GM19455 (cell line): Measurements from ENCODE around the gene ASTN2.

Experiments used
- ATAC-seq: cut with Tn5 transposase; IDR thresholded peaks from one replicate; pipeline ENCODE4 v1.9.1; 2021; ENCODE audit not compliant: unreplicated experiment

Gene ASTN2

GRCh38 chr9:116689486-116690032 lies 725.3 kb downstream of the ASTN2 start:
- no peak for ATAC-seq

GRCh38 chr9:116688806-116689485 lies 725.9 kb downstream of the ASTN2 start:
- no peak for ATAC-seq

- ATAC-seq: no peak
These were observed 727.1 kb downstream of the ASTN2 start for GRCh38 chr9:116687754-116688135.

GRCh38 chr9:116687074-116687753 lies 727.6 kb downstream of the ASTN2 start, which contains the start of gene TRIM32:
TRIM32 (plus strand) TSS chr9:116687305; CDS start chr9:116697743, 10,438 bp downstream.
- peak; percentile 99 for ATAC-seq

- peak; percentile 46 for ATAC-seq
These were observed 728.2 kb downstream of the ASTN2 start for GRCh38 chr9:116686693-116687073.

- ATAC-seq: no peak
These were observed 728.7 kb downstream of the ASTN2 start for GRCh38 chr9:116686135-116686534.

GRCh38 chr9:116685166-116685565 lies 729.7 kb downstream of the ASTN2 start:
- no peak for ATAC-seq

- ATAC-seq: no peak
These were observed 731.3 kb downstream of the ASTN2 start for GRCh38 chr9:116683535-116683934.

GRCh38 chr9:116674210-116674980 lies 740.5 kb downstream of the ASTN2 start:
- no peak for ATAC-seq

GRCh38 chr9:116673375-116673774 lies 741.5 kb downstream of the ASTN2 start:
- no peak for ATAC-seq

- no peak for ATAC-seq
These were observed 743.3 kb downstream of the ASTN2 start for GRCh38 chr9:116671605-116672004.

GRCh38 chr9:116668970-116669695 lies 745.7 kb downstream of the ASTN2 start:
- no peak for ATAC-seq

GRCh38 chr9:116663581-116663980 lies 751.3 kb downstream of the ASTN2 start:
- no peak for ATAC-seq

GRCh38 chr9:116662646-116663310 lies 752.1 kb downstream of the ASTN2 start:
- ATAC-seq: no peak

GRCh38 chr9:116661037-116661954 lies 753.6 kb downstream of the ASTN2 start:
- ATAC-seq: peak; percentile 82

- no peak for ATAC-seq
These were observed 756.6 kb downstream of the ASTN2 start for GRCh38 chr9:116658265-116658664.

GRCh38 chr9:116656977-116657376 lies 757.9 kb downstream of the ASTN2 start:
- no peak for ATAC-seq

GRCh38 chr9:116656501-116656971 lies 758.3 kb downstream of the ASTN2 start:
- no peak for ATAC-seq

GRCh38 chr9:116654059-116654355 lies 760.9 kb downstream of the ASTN2 start:
- ATAC-seq: no peak
